HG02981 (cell line): ENCODE results near the gene CLTCL1.

ENCODE experiments used
- ATAC-seq: cut with Tn5 transposase; IDR thresholded peaks from one replicate; pipeline ENCODE4 v1.9.1; 2021; ENCODE audit warnings: mild to moderate bottlenecking, moderate library complexity; ENCODE audit not compliant: unreplicated experiment

CLTCL1 gene

GRCh38 chr22:19151329-19152191 lies 140.0 kb downstream of the CLTCL1 start:
- no peak for ATAC-seq

GRCh38 chr22:19150482-19151328 lies 140.8 kb downstream of the CLTCL1 start:
- ATAC-seq, result no peak

- ATAC-seq, result no peak
Measured at GRCh38 chr22:19149991-19150390, 141.5 kb downstream of the CLTCL1 start, which contains the start of gene GSC2. Gene GSC2 (minus strand): TSS chr22:19150292. CDS start chr22:19150283, 9 bp downstream.

- ATAC-seq, result no peak
Measured at GRCh38 chr22:19149047-19149883, 142.3 kb downstream of the CLTCL1 start.

- ATAC-seq, result no peak
Measured at GRCh38 chr22:19148417-19149046, 143.0 kb downstream of the CLTCL1 start.

- ATAC-seq, result no peak
Measured at GRCh38 chr22:19147195-19147780, 144.2 kb downstream of the CLTCL1 start.

GRCh38 chr22:19146215-19146968 lies 145.1 kb downstream of the CLTCL1 start:
- ATAC-seq, result no peak

- no peak for ATAC-seq
Measured at GRCh38 chr22:19143967-19144400, 147.5 kb downstream of the CLTCL1 start.

GRCh38 chr22:19143212-19143611 lies 148.3 kb downstream of the CLTCL1 start:
- no peak for ATAC-seq

GRCh38 chr22:19142394-19142793 lies 149.1 kb downstream of the CLTCL1 start:
- ATAC-seq, result no peak

- no peak for ATAC-seq
Measured at GRCh38 chr22:19139974-19140373, 151.5 kb downstream of the CLTCL1 start.

GRCh38 chr22:19139001-19139356 lies 152.5 kb downstream of the CLTCL1 start:
- no peak for ATAC-seq

GRCh38 chr22:19138217-19139000 lies 153.1 kb downstream of the CLTCL1 start:
- no peak for ATAC-seq

- no peak for ATAC-seq
Measured at GRCh38 chr22:19137384-19138216, 153.9 kb downstream of the CLTCL1 start.

- no peak for ATAC-seq
Measured at GRCh38 chr22:19136915-19137314, 154.6 kb downstream of the CLTCL1 start.

GRCh38 chr22:19134874-19135273 lies 156.6 kb downstream of the CLTCL1 start:
- no peak for ATAC-seq

- no peak for ATAC-seq
Measured at GRCh38 chr22:19134176-19134831, 157.2 kb downstream of the CLTCL1 start.
